Osteocyte (in vitro differentiated cells): ENCODE measurements around the gene CLASP1. TPM values are rescaled to one million over a fixed set of nuclear protein-coding genes. Genes with fewer than 3 reads are reported as not detected.
"Not testable (repeated sequence)": the region's sequence is repeated elsewhere in the genome, so short reads cannot be mapped to it uniquely, and the experiment has no call there.

Experiments used
- DNase-seq: peaks from one replicate; pipeline ENCODE4 v3.0.0; 2021; ENCODE audit warnings: mixed read lengths; ENCODE audit not compliant: unreplicated experiment; ENCODE audit errors: extremely low spot score
- H3K27ac Mint-ChIP-seq: one replicate; pipeline ENCODE4 v1.8.0; 2021; ENCODE audit warnings: mild to moderate bottlenecking, mixed read lengths; ENCODE audit not compliant: unreplicated experiment
- H3K27me3 Mint-ChIP-seq: one replicate; pipeline ENCODE4 v1.8.0; 2021; ENCODE audit warnings: mixed read lengths; ENCODE audit not compliant: unreplicated experiment
- H3K36me3 Mint-ChIP-seq: one replicate; pipeline ENCODE4 v1.8.0; 2021; ENCODE audit warnings: mixed read lengths; ENCODE audit not compliant: unreplicated experiment
- H3K4me1 Mint-ChIP-seq: one replicate; pipeline ENCODE4 v1.8.0; 2021; ENCODE audit warnings: mixed read lengths; ENCODE audit not compliant: unreplicated experiment
- H3K4me3 Mint-ChIP-seq: one replicate; pipeline ENCODE4 v1.8.0; 2021; ENCODE audit warnings: mild to moderate bottlenecking, moderate library complexity, mixed read lengths; ENCODE audit not compliant: unreplicated experiment
- H3K9me3 Mint-ChIP-seq: one replicate; pipeline ENCODE4 v1.8.0; 2021; ENCODE audit warnings: mixed read lengths; ENCODE audit not compliant: unreplicated experiment
- CTCF ChIP-seq: fragments of 200-600 bp; sonication (generic); IDR thresholded peaks from 2 replicates; pipeline ENCODE4 v1.5.0; 2021; ENCODE audit warnings: antibody characterized with exemption, mild to moderate bottlenecking, moderate library complexity
- total RNA-seq: library from RNA; stranded (reverse); gene quantifications from 2 replicates; pipeline ENCODE4 v1.2.1, GENCODE V29; 2021

Gene CLASP1
- total RNA-seq, 1 donor from 2014 or later = 59.9 TPM

DNA sequence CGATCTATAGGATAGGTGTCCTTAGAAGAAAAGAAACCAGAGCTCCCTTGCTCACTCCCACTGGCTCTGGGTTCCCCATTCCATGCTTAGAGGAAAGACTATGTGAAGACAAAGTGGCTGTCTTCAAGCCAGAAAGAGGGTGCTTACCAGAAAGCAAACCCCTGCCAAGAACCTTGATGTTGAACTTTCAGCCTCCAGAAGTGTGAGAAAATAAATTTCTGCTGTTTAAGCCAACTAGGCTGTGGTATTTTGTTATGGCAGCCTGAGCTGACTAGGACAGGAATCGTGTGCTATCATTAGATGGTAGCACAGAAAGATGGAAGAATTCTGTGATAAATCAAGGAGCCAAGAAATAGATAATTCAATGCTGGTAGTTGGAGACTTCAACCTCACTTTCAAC, 344.3 kb downstream of the CLASP1 start:
- Mint-ChIP-seq H3K4me3 (no peak overlapping the region), H3K36me3 (no peaks in the 10 kb centered on the region), H3K4me1 (no peaks in the 10 kb centered on the region), H3K9me3 (no peaks in the 10 kb centered on the region), H3K27ac (no peak overlapping the region), H3K27me3 (peaks cover 72% of the 10 kb centered on the region)
- no peak for TF ChIP-seq CTCF
- peak; percentile 32 for DNase-seq

DNA sequence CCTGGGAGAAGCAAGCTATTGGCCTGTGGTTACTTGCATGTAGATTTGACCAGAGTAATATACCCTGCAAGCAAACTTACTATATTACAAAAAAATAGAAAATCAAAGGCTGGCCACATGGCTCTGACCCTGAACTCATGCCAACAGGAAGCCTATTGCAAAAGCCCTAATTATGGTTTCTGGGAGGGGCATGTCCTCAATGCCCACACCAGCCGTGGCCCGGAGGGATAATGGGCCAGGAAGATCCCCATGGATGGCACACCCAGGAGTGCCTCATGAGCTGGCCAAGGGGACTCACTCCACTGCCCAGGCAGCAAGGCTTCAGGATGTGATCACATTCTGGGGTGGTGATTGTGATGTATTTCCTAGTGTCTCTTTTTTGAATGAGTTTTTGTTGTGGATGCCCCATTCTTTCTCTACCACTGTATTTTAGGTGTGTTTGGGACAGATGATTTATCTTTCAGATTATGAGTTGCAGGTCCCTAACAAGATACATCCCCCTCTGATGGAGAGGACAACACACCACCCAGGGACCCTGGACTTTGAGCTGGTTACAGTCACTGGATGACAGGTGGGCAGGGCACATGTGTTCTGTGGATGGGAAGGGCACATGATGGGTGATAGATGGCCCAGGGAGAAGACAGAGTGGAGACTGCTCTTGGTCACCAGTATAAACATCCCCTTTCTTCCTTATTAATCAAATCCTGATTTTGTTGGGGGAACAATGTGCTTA, 345.6 kb downstream of the CLASP1 start:
- Mint-ChIP-seq H3K27me3 (peaks cover 62% of the 10 kb centered on the region), H3K27ac (no peak overlapping the region), H3K4me3 (no peak overlapping the region), H3K9me3 (no peaks in the 10 kb centered on the region), H3K4me1 (no peaks in the 10 kb centered on the region), H3K36me3 (no peaks in the 10 kb centered on the region)
- peak; percentile 62 for DNase-seq
- TF ChIP-seq CTCF = no peak

GRCh38 chr2:121301190-121301589, 348.1 kb downstream of the CLASP1 start:
- H3K9me3 Mint-ChIP-seq, H3K36me3 Mint-ChIP-seq, H3K27ac Mint-ChIP-seq, DNase-seq, H3K4me3 Mint-ChIP-seq, H3K4me1 Mint-ChIP-seq: not testable (repeated sequence)
- H3K27me3 Mint-ChIP-seq = peaks cover 53% of the 10 kb centered on the region

DNA sequence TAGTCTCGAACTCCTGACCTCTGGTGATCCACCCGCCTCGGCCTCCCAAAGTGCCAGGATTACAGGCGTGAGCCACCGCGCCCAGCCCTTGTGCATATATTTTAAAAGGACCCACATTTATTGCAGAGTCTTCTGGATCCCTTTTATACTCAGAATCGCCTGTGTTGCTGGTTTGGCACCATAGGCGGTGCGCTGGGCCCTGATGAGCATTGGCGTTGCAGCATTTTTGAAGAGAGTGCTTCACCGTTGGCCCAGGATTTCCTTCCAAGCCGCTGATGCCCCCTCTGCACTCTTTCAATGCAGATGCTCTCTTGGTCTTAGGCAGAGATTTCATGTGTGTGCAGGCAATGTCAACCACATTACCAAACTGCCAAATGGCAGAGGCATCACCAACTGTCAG, 350.8 kb downstream of the CLASP1 start:
- TF ChIP-seq CTCF = no peak
- no peaks in the 10 kb centered on the region for H3K9me3 Mint-ChIP-seq
- peaks cover 38% of the 10 kb centered on the region for H3K27me3 Mint-ChIP-seq
- no peak overlapping the region for H3K4me3 Mint-ChIP-seq
- no peak overlapping the region for H3K27ac Mint-ChIP-seq
- H3K36me3 Mint-ChIP-seq = no peaks in the 10 kb centered on the region
- peak; percentile 56 for DNase-seq
- H3K4me1 Mint-ChIP-seq = no peaks in the 10 kb centered on the region

DNA sequence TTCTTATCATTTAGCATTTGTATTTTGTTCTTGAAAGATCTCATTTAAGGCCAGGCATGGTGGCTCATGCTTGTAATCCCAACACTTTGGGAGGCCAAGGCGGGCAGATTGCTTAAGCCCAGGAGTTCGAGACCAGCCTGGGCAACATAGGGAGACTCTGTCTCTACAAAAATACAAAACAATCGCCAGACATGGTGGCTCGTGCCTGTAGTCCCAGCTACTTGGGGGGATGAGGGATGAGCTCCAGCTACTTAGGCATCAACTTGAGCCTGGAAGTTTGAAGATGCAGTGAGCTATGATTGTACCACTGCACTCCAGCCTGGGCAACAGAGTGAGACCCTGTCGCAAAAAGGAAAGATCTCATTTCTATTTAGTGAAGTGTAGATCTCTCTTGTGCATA, 351.4 kb downstream of the CLASP1 start:
- H3K36me3 Mint-ChIP-seq, H3K9me3 Mint-ChIP-seq, H3K4me3 Mint-ChIP-seq, H3K27ac Mint-ChIP-seq, H3K4me1 Mint-ChIP-seq: not testable (repeated sequence)
- H3K27me3 Mint-ChIP-seq = peaks cover 32% of the 10 kb centered on the region
- DNase-seq = peak; percentile 54

DNA sequence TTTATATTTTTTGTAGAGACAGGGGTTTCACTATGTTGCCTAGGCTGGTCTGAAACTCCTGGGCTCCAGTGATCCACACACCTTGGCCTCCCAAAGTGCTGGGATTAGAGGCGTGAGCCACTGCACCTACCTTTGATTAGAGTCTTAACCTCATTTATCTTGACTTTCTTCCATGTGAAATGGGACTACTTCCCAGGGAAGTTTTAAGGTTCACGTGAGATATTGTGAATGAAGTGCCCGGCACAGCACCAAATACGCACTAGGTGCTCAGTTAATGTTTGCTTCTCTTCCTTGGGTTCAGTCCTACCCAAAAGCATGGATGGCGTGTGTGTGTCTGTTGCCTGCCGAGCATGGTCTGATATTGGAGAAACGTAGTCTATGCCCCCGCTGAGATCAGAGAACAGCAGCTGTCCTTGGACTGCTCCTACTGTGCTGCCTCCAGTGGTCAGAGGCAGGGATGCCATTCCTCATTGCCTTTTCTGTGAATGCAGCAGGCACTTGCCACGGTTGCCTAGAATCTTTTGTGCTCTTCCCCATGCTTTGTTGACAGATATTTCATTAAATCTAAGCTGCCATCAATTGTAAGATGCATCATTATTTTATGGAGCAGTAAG, 351.9 kb downstream of the CLASP1 start:
- no peaks in the 10 kb centered on the region for H3K36me3 Mint-ChIP-seq
- TF ChIP-seq CTCF = peak; percentile 66
- DNase-seq = peak; percentile 76
- no peaks in the 10 kb centered on the region for H3K4me1 Mint-ChIP-seq
- no peak overlapping the region for H3K27ac Mint-ChIP-seq
- no peak overlapping the region for H3K4me3 Mint-ChIP-seq
- no peaks in the 10 kb centered on the region for H3K9me3 Mint-ChIP-seq
- peaks cover 29% of the 10 kb centered on the region for H3K27me3 Mint-ChIP-seq
